HEK293 (cell line): Measurements from ENCODE around the gene DOCK8.

Source experiments
- CTCF ChIA-PET: fragments of 350-600 bp; formaldehyde crosslinking; extraction: SDS; loops from one replicate; lab custom pipeline; 2021; ENCODE audit warnings: antibody characterized with exemption; lab: Yijun Ruan, JAX
- POLR2A ChIA-PET: fragments of 300-600 bp; formaldehyde crosslinking; extraction: SDS; loops from one replicate; lab custom pipeline; 2020; ENCODE audit warnings: antibody characterized with exemption, inconsistent platforms; lab: Yijun Ruan, JAX
- H3K27ac ChIP-seq: fragments of 200-500 bp; sonication (Bioruptor generic); 2 replicates; pipeline ENCODE4 v1.5.1; 2014; ENCODE audit warnings: low read depth, low read length, control low read depth, inconsistent platforms; ENCODE audit errors: extremely low read depth
- H3K36me3 ChIP-seq, 2 experiments: fragments of 200-500 bp in 1 of 2; sonication (Bioruptor generic) in 1 of 2; 1 replicate in 1 of 2; 2 replicates in 1 of 2; pipeline ENCODE4 v1.5.1; 2014 to 2017; ENCODE audit warnings: inconsistent platforms in 2 of 2, low read length in 2 of 2; ENCODE audit not compliant: control insufficient read depth in 2 of 2, insufficient read depth in 1 of 2
- H3K4me1 ChIP-seq: fragments of 200-500 bp; sonication (Bioruptor generic); 2 replicates; pipeline ENCODE4 v1.5.1; 2014; ENCODE audit warnings: mild to moderate bottlenecking, low read length, inconsistent platforms; ENCODE audit not compliant: control insufficient read depth, insufficient read depth
- H3K4me3 ChIP-seq: 2 replicates; pipeline ENCODE4 v1.5.1; 2011; ENCODE audit warnings: low read depth, mild to moderate bottlenecking, control low read depth, low read length, moderate library complexity
- H3K9me3 ChIP-seq: fragments of 200-500 bp; sonication (Bioruptor generic); 2 replicates; pipeline ENCODE4 v1.5.1; 2014; ENCODE audit warnings: low read depth, low read length, inconsistent platforms; ENCODE audit not compliant: control insufficient read depth, insufficient read depth
- GLI4 ChIP-seq: fragments of 450-650 bp; formaldehyde crosslinking; IDR thresholded peaks from 2 replicates; pipeline ENCODE4 v1.5.1; 2016; ENCODE audit warnings: missing biosample characterization, missing genetic modification characterization
- GLIS1 ChIP-seq: fragments of 450-650 bp; formaldehyde crosslinking; IDR thresholded peaks from 2 replicates; pipeline ENCODE4 v1.5.1; 2016; ENCODE audit warnings: missing biosample characterization, missing genetic modification characterization
- MYNN ChIP-seq: fragments of 450-650 bp; formaldehyde crosslinking; IDR thresholded peaks from 2 replicates; pipeline ENCODE4 v1.5.1; 2016; ENCODE audit warnings: missing biosample characterization, missing genetic modification characterization, borderline replicate concordance
- TCF7L2 ChIP-seq: IDR thresholded peaks from 2 replicates; pipeline ENCODE4 v1.6.1; 2011; ENCODE audit warnings: low read depth, mild to moderate bottlenecking, inconsistent platforms, low read length, moderate library complexity, borderline replicate concordance
- ZEB2 ChIP-seq: fragments of 450-650 bp; formaldehyde crosslinking; IDR thresholded peaks from 2 replicates; pipeline ENCODE4 v1.5.1; 2016; ENCODE audit warnings: missing biosample characterization, missing genetic modification characterization
- ZFP3 ChIP-seq: fragments of 450-650 bp; formaldehyde crosslinking; IDR thresholded peaks from 2 replicates; pipeline ENCODE4 v1.5.1; 2016; ENCODE audit warnings: low read depth, missing biosample characterization, missing genetic modification characterization
- ZFP37 ChIP-seq: fragments of 450-650 bp; formaldehyde crosslinking; IDR thresholded peaks from 2 replicates; pipeline ENCODE4 v1.5.1; 2016; ENCODE audit warnings: missing biosample characterization, missing genetic modification characterization
- ZNF140 ChIP-seq: fragments of 450-650 bp; formaldehyde crosslinking; IDR thresholded peaks from 2 replicates; pipeline ENCODE4 v1.5.1; 2016; ENCODE audit warnings: missing biosample characterization, missing genetic modification characterization
- ZNF16 ChIP-seq: fragments of 450-650 bp; formaldehyde crosslinking; IDR thresholded peaks from 2 replicates; pipeline ENCODE4 v1.5.1; 2016; ENCODE audit warnings: low read depth, missing biosample characterization, missing genetic modification characterization
- ZNF350 ChIP-seq: fragments of 450-650 bp; formaldehyde crosslinking; IDR thresholded peaks from 2 replicates; pipeline ENCODE4 v1.5.0; 2017; ENCODE audit warnings: missing biosample characterization, mild to moderate bottlenecking, missing genetic modification characterization
- ZNF404 ChIP-seq: fragments of 450-650 bp; formaldehyde crosslinking; IDR thresholded peaks from 2 replicates; pipeline ENCODE4 v1.5.1; 2017; ENCODE audit warnings: missing biosample characterization, missing genetic modification characterization
- ZNF423 ChIP-seq: fragments of 450-650 bp; formaldehyde crosslinking; IDR thresholded peaks from 2 replicates; pipeline ENCODE4 v1.5.1; 2016; ENCODE audit warnings: missing biosample characterization, missing genetic modification characterization
- ZNF585B ChIP-seq: fragments of 450-650 bp; formaldehyde crosslinking; IDR thresholded peaks from 2 replicates; pipeline ENCODE4 v1.5.1; 2016; ENCODE audit warnings: missing biosample characterization, missing genetic modification characterization
- ZNF621 ChIP-seq: fragments of 450-650 bp; formaldehyde crosslinking; IDR thresholded peaks from 2 replicates; pipeline ENCODE4 v1.5.1; 2017; ENCODE audit warnings: missing biosample characterization, missing genetic modification characterization
- ZNF701 ChIP-seq: fragments of 450-650 bp; formaldehyde crosslinking; IDR thresholded peaks from 2 replicates; pipeline ENCODE4 v1.5.1; 2016; ENCODE audit warnings: missing biosample characterization, missing genetic modification characterization
- ZNF777 ChIP-seq: fragments of 450-650 bp; formaldehyde crosslinking; IDR thresholded peaks from 2 replicates; pipeline ENCODE4 v1.5.1; 2017; ENCODE audit warnings: missing biosample characterization, missing genetic modification characterization, borderline replicate concordance
- TF ChIP-seq, protein P1 (sequence below): fragments of 450-650 bp; formaldehyde crosslinking; IDR thresholded peaks from 2 replicates; pipeline ENCODE4 v1.5.1; 2016; ENCODE audit warnings: missing biosample characterization, missing genetic modification characterization
- TF ChIP-seq, protein P2 (sequence below): fragments of 450-650 bp; formaldehyde crosslinking; conservative IDR thresholded peaks from 2 replicates; pipeline ENCODE4 v1.5.1; 2016; ENCODE audit warnings: low read depth, missing biosample characterization, missing genetic modification characterization
- TF ChIP-seq, protein P3 (sequence below): fragments of 450-650 bp; formaldehyde crosslinking; IDR thresholded peaks from 2 replicates; pipeline ENCODE4 v1.5.1; 2016; ENCODE audit warnings: missing biosample characterization, missing genetic modification characterization
- TF ChIP-seq, protein P4 (sequence below): fragments of 450-650 bp; formaldehyde crosslinking; IDR thresholded peaks from 2 replicates; pipeline ENCODE4 v1.5.1; 2016; ENCODE audit warnings: missing biosample characterization, missing genetic modification characterization
- TF ChIP-seq, protein P5 (sequence below): fragments of 450-650 bp; formaldehyde crosslinking; IDR thresholded peaks from 2 replicates; pipeline ENCODE4 v1.5.1; 2016; ENCODE audit warnings: missing biosample characterization, missing genetic modification characterization

DOCK8 gene

DNA sequence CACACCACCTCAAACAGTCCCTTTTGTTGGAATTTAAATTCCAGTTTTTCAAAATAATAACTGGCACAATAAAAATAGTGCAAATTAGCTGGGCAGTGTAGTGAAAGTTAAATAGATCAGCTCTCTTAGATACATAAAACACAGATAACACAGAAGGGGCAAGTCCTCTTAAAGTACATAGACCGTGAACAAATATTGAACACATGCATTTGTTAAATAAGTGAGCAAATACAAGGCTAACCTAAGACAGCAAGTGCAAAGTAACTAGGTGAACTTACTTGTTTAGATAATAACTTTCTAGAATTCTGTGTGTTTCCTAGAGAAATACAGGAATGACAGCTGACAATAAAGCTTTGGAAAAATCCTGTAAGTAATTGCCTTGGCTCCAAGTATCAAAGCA lies 280.1 kb downstream of the DOCK8 start:
- Histone ChIP-seq H3K4me1 (peaks cover under 1% of the 10 kb centered on the region; the same call in 1 of the 2 replicates), H3K4me3 (no peak overlapping the region), H3K9me3 (no peaks in the 10 kb centered on the region), H3K36me3 (no peaks in the 10 kb centered on the region), H3K27ac (no peak overlapping the region)
- ChIA-PET CTCF (interaction anchor here (1.7 kb wide), 1 partner anchor 9 kb away, joined by 5 read pairs; the partner anchor contains the start of gene KANK1), POLR2A (no interaction called here)
- TF ChIP-seq, protein P1, sequence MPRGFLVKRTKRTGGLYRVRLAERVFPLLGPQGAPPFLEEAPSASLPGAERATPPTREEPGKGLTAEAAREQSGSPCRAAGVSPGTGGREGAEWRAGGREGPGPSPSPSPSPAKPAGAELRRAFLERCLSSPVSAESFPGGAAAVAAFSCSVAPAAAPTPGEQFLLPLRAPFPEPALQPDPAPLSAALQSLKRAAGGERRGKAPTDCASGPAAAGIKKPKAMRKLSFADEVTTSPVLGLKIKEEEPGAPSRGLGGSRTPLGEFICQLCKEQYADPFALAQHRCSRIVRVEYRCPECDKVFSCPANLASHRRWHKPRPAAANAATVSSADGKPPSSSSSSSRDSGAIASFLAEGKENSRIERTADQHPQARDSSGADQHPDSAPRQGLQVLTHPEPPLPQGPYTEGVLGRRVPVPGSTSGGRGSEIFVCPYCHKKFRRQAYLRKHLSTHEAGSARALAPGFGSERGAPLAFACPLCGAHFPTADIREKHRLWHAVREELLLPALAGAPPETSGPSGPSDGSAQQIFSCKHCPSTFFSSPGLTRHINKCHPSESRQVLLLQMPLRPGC (tag by site-specific recombination): no peak
- TF ChIP-seq ZNF701 (tag by site-specific recombination): no peak
- no peak for TF ChIP-seq ZNF621
- no peak for TF ChIP-seq MYNN
- TF ChIP-seq GLIS1 (tag by site-specific recombination): no peak
- no peak for TF ChIP-seq ZNF404 (tag by site-specific recombination)
- TF ChIP-seq ZNF777 (tag by site-specific recombination): no peak
- TF ChIP-seq, protein P2, sequence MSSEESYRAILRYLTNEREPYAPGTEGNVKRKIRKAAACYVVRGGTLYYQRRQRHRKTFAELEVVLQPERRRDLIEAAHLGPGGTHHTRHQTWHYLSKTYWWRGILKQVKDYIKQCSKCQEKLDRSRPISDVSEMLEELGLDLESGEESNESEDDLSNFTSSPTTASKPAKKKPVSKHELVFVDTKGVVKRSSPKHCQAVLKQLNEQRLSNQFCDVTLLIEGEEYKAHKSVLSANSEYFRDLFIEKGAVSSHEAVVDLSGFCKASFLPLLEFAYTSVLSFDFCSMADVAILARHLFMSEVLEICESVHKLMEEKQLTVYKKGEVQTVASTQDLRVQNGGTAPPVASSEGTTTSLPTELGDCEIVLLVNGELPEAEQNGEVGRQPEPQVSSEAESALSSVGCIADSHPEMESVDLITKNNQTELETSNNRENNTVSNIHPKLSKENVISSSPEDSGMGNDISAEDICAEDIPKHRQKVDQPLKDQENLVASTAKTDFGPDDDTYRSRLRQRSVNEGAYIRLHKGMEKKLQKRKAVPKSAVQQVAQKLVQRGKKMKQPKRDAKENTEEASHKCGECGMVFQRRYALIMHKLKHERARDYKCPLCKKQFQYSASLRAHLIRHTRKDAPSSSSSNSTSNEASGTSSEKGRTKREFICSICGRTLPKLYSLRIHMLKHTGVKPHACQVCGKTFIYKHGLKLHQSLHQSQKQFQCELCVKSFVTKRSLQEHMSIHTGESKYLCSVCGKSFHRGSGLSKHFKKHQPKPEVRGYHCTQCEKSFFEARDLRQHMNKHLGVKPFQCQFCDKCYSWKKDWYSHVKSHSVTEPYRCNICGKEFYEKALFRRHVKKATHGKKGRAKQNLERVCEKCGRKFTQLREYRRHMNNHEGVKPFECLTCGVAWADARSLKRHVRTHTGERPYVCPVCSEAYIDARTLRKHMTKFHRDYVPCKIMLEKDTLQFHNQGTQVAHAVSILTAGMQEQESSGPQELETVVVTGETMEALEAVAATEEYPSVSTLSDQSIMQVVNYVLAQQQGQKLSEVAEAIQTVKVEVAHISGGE (tag by site-specific recombination): no peak
- no peak for TF ChIP-seq ZNF140
- no peak for TF ChIP-seq ZNF585B (tag by site-specific recombination)
- no peak for TF ChIP-seq ZNF423 (tag by site-specific recombination)
- TF ChIP-seq, protein P3, sequence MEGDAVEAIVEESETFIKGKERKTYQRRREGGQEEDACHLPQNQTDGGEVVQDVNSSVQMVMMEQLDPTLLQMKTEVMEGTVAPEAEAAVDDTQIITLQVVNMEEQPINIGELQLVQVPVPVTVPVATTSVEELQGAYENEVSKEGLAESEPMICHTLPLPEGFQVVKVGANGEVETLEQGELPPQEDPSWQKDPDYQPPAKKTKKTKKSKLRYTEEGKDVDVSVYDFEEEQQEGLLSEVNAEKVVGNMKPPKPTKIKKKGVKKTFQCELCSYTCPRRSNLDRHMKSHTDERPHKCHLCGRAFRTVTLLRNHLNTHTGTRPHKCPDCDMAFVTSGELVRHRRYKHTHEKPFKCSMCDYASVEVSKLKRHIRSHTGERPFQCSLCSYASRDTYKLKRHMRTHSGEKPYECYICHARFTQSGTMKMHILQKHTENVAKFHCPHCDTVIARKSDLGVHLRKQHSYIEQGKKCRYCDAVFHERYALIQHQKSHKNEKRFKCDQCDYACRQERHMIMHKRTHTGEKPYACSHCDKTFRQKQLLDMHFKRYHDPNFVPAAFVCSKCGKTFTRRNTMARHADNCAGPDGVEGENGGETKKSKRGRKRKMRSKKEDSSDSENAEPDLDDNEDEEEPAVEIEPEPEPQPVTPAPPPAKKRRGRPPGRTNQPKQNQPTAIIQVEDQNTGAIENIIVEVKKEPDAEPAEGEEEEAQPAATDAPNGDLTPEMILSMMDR (tag by site-specific recombination): no peak
- no peak for TF ChIP-seq ZNF16
- no peak for TF ChIP-seq ZEB2 (tag by site-specific recombination)
- TF ChIP-seq, protein P4, sequence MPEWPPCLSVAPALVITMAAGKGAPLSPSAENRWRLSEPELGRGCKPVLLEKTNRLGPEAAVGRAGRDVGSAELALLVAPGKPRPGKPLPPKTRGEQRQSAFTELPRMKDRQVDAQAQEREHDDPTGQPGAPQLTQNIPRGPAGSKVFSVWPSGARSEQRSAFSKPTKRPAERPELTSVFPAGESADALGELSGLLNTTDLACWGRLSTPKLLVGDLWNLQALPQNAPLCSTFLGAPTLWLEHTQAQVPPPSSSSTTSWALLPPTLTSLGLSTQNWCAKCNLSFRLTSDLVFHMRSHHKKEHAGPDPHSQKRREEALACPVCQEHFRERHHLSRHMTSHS: no peak
- TF ChIP-seq ZFP37 (tag by site-specific recombination): no peak

DNA sequence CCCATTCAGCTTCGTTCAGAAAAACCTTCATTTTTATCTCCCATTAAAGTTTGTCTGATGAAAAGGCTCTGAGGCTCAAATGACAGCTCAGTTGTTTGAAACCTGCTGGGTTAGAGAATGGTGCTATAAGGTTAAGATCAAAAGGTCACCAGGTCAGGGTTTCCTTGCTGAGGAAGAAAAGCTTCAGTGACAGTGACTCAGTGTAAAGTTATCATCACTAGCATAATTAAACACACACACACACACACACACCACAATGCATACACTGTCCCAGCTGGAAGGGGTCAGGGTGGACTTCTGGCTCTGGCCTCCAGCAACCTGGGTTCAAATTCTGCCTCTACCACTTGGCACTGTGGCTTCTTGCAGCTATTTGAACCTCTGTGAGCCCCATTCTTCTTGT lies 281.1 kb downstream of the DOCK8 start:
- no peak overlapping the region for H3K27ac ChIP-seq
- H3K9me3 ChIP-seq: no peaks in the 10 kb centered on the region
- no peak overlapping the region for H3K4me3 ChIP-seq
- ChIA-PET CTCF (interaction anchor here (0.6 to 1.7 kb wide), 3 partner anchors 8 to 311 kb away, joined by 3 to 5 read pairs (median 5); partner anchors contain the start of gene KANK1), POLR2A (no interaction called here)
- H3K36me3 ChIP-seq: no peaks in the 10 kb centered on the region
- H3K4me1 ChIP-seq: no peaks in the 10 kb centered on the region
- no peak for TF ChIP-seq ZFP3
- peak; percentile 56; the same call in 1 of the 2 replicates for TF ChIP-seq TCF7L2
- TF ChIP-seq, protein P5, sequence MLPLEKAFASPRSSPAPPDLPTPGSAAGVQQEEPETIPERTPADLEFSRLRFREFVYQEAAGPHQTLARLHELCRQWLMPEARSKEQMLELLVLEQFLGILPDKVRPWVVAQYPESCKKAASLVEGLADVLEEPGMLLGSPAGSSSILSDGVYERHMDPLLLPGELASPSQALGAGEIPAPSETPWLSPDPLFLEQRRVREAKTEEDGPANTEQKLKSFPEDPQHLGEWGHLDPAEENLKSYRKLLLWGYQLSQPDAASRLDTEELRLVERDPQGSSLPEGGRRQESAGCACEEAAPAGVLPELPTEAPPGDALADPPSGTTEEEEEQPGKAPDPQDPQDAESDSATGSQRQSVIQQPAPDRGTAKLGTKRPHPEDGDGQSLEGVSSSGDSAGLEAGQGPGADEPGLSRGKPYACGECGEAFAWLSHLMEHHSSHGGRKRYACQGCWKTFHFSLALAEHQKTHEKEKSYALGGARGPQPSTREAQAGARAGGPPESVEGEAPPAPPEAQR (tag by site-specific recombination): no peak
- TF ChIP-seq GLI4: no peak
- TF ChIP-seq ZNF350 (tag by site-specific recombination): no peak
